Measurements from ENCODE around the gene IL23R.

The IL23R gene

GRCh38 chr1:67308136-67308535 lies 141.9 kb downstream of the IL23R start:
- TF ChIP-seq CTCF (IDR thresholded peaks at IDR 0.05): no peak

Data from LNCAP (cell line).